Thyroid gland (tissue), 4 donors: Measurements from ENCODE around the gene DENND1A.

Experiments
- CTCF ChIP-seq, 6 experiments: fragments of 200-600 bp in 3 of 6; fragments of 450-650 bp in 3 of 6; sonication (generic) in 3 of 6; IDR thresholded peaks; one replicate each; pipeline ENCODE4 v1.5.1; 2016 to 2019; ENCODE audit warnings: antibody characterized with exemption in 6 of 6, mild to moderate bottlenecking in 2 of 6, inconsistent platforms in 1 of 6, moderate library complexity in 1 of 6
- POLR2A ChIP-seq, 2 donors: fragments of 450-650 bp; IDR thresholded peaks; one replicate each; pipeline ENCODE4 v1.6.1; 2017; ENCODE audit warnings: antibody characterized with exemption in 2 of 2, mild to moderate bottlenecking in 2 of 2, moderate library complexity in 1 of 2

DNA sequence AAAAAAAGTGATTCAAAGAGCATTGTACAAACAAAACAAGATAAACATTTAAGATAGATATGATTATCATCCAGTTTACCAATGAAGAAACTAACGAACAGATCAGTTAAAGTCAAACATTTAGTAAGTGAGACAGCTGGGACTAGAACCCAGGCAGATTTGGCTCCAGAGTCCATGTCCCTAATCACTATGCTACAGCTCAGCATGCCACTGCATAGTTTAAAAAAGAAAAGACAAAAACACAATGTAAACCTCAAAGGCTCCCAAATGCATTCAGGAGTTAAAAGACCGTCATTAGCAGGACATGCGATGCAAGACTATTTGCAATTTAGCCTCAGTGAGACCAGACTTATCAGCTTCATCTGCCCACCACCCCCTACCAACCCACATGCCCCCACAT, 36.8 kb downstream of the DENND1A start:
- TF ChIP-seq POLR2A (IDR thresholded peaks at IDR 0.05) (no peak), CTCF (IDR thresholded peaks at IDR 0.05) (no peak)
